Uterus (tissue), 2 donors: ENCODE data around the gene KCNAB2.

Experiments
- POLR2A ChIP-seq, 2 donors: fragments of 450-650 bp; IDR thresholded peaks; one replicate each; pipeline ENCODE4 v1.6.1; 2016; ENCODE audit warnings: antibody characterized with exemption in 2 of 2, mild to moderate bottlenecking in 1 of 2, moderate library complexity in 1 of 2
- TF ChIP-seq, protein P1 (sequence below), 4 experiments: fragments of 200-600 bp in 2 of 4; fragments of 450-650 bp in 2 of 4; sonication (generic) in 2 of 4; IDR thresholded peaks; one replicate each; pipeline ENCODE4 v1.5.1; 2016 to 2019; ENCODE audit warnings: antibody characterized with exemption in 4 of 4, mild to moderate bottlenecking in 2 of 4, moderate library complexity in 1 of 4

DNA sequence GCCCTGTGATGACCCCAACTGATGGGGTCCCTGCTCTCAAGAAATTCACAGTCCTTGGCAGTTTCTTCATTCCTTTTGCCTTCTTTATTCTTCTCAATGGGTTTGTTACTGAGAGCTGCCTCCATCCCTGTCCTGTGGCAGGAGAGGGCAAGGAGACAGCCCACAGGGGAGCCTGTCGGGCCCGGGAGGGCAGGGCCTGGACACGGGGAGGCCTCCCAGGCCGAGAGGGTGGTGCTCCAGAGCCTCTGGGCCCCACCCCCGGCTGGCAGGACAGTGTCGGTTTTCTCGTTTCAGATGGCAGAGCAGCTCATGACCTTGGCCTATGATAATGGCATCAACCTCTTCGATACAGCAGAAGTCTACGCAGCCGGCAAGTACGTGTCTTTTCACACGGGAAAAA is 36.2 kb downstream of the KCNAB2 start:
- TF ChIP-seq POLR2A (IDR thresholded peaks at IDR 0.05) = no peak
- TF ChIP-seq, protein P1, sequence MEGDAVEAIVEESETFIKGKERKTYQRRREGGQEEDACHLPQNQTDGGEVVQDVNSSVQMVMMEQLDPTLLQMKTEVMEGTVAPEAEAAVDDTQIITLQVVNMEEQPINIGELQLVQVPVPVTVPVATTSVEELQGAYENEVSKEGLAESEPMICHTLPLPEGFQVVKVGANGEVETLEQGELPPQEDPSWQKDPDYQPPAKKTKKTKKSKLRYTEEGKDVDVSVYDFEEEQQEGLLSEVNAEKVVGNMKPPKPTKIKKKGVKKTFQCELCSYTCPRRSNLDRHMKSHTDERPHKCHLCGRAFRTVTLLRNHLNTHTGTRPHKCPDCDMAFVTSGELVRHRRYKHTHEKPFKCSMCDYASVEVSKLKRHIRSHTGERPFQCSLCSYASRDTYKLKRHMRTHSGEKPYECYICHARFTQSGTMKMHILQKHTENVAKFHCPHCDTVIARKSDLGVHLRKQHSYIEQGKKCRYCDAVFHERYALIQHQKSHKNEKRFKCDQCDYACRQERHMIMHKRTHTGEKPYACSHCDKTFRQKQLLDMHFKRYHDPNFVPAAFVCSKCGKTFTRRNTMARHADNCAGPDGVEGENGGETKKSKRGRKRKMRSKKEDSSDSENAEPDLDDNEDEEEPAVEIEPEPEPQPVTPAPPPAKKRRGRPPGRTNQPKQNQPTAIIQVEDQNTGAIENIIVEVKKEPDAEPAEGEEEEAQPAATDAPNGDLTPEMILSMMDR (IDR thresholded peaks at IDR 0.05) = no peak
